K562 (cell line): Measurements from ENCODE around the gene ALG5.

Experiments
- CAMTA2 ChIP-seq: fragments of 250-450 bp; sonication (Bioruptor Pico); conservative IDR thresholded peaks from 2 replicates; pipeline ENCODE4 v1.5.1; 2022
- CEBPG ChIP-seq, 3 experiments: fragments of 200-800 bp in 1 of 3; sonication (Bioruptor generic) in 1 of 3; sonication (generic) in 1 of 3; formaldehyde crosslinking in 1 of 3; IDR thresholded peaks in 2 of 3; conservative IDR thresholded peaks in 1 of 3; 2 replicates each; pipeline versions ENCODE4 v1.6.1 to v1.8.0; 2016 to 2022; ENCODE audit warnings: missing compliant biosample characterization in 2 of 3, missing genetic modification characterization in 2 of 3, mild to moderate bottlenecking in 1 of 3, missing genetic modification reagents in 1 of 3
- CSDE1 ChIP-seq, 2 experiments: fragments of 450-650 bp; IDR thresholded peaks; 2 replicates each; pipeline ENCODE4 v1.6.1; 2016; ENCODE audit warnings: mild to moderate bottlenecking in 1 of 2
- HDAC2 ChIP-seq: fragments of 450-650 bp; IDR thresholded peaks from 2 replicates; pipeline ENCODE4 v1.6.1; 2016; ENCODE audit warnings: mild to moderate bottlenecking
- HDAC6 ChIP-seq: IDR thresholded peaks from 2 replicates; pipeline ENCODE4 v1.6.1; 2012; ENCODE audit warnings: low read depth, mild to moderate bottlenecking, control low read depth, inconsistent platforms, low read length, moderate library complexity
- JUNB ChIP-seq: fragments of 450-650 bp; formaldehyde crosslinking; conservative IDR thresholded peaks from 2 replicates; pipeline ENCODE4 v1.4.0; 2020; ENCODE audit warnings: mild to moderate bottlenecking
- NR3C1 ChIP-seq: sonication (generic); formaldehyde crosslinking; IDR thresholded peaks from 2 replicates; pipeline ENCODE4 v1.8.1; 2022; ENCODE audit warnings: missing genetic modification reagents
- POLR2AphosphoS5 ChIP-seq: IDR thresholded peaks from 2 replicates; pipeline ENCODE4 v1.6.1; 2011; ENCODE audit warnings: mild to moderate bottlenecking, low read depth, low read length, moderate library complexity; ENCODE audit not compliant: control insufficient read depth, insufficient read depth
- RFX5 ChIP-seq: IDR thresholded peaks from 2 replicates; pipeline ENCODE4 v1.6.1; 2011; ENCODE audit warnings: low read depth, mild to moderate bottlenecking, improper control_type of control experiment, low read length
- SREBF2 ChIP-seq: sonication (generic); formaldehyde crosslinking; IDR thresholded peaks from 2 replicates; pipeline ENCODE4 v1.4.0; 2020; ENCODE audit warnings: mild to moderate bottlenecking, missing genetic modification reagents
- STAT5B ChIP-seq: fragments of 250-450 bp; sonication (Bioruptor Pico); IDR thresholded peaks from 2 replicates; pipeline ENCODE4 v1.8.0; 2021; ENCODE audit warnings: mild to moderate bottlenecking, inconsistent platforms
- TF ChIP-seq, protein P1 (sequence below): fragments of 200-600 bp; sonication (generic); IDR thresholded peaks from one replicate; pipeline ENCODE4 v1.6.1; 2012; ENCODE audit warnings: mild to moderate bottlenecking, low read depth, low read length, inconsistent platforms
- TF ChIP-seq, protein P2 (sequence below), 2 experiments: fragments of 450-650 bp; formaldehyde crosslinking in 1 of 2; IDR thresholded peaks; 2 replicates each; pipeline versions ENCODE4 v1.4.0 to v1.6.1; 2014 to 2020; ENCODE audit warnings: mild to moderate bottlenecking in 2 of 2, borderline replicate concordance in 1 of 2, low read depth in 1 of 2
- TF ChIP-seq, protein P3 (sequence below): fragments of 450-650 bp; formaldehyde crosslinking; IDR thresholded peaks from 2 replicates; pipeline ENCODE4 v1.4.0; 2022; ENCODE audit warnings: missing genetic modification characterization

DNA sequence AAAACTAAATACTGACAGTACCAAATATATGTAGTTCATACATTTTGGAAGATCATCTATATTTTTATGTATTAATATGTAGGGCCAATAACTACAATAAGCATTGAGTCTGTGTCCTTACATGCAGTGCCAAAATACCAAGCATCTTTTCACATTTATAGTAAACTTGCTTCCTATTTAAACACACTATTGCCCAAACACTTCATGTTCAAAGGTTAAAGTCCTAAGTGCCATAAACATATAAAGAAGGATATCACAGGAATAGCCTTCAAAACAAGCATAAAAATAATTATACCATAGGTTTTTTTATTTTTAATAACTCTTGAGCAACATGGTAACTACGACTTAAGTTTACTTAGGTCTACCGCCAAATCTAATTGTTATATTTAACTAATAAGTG lies 28.5 kb upstream of the ALG5 start:
- TF ChIP-seq CEBPG (CRISPR knock-in tag; IDR thresholded peaks at IDR 0.05) = no peak
- TF ChIP-seq CEBPG (tag; conservative IDR thresholded peaks at IDR 0.05 in 1 of 2, IDR thresholded peaks at IDR 0.05 in 1 of 2) = no peak
- TF ChIP-seq, protein P1, sequence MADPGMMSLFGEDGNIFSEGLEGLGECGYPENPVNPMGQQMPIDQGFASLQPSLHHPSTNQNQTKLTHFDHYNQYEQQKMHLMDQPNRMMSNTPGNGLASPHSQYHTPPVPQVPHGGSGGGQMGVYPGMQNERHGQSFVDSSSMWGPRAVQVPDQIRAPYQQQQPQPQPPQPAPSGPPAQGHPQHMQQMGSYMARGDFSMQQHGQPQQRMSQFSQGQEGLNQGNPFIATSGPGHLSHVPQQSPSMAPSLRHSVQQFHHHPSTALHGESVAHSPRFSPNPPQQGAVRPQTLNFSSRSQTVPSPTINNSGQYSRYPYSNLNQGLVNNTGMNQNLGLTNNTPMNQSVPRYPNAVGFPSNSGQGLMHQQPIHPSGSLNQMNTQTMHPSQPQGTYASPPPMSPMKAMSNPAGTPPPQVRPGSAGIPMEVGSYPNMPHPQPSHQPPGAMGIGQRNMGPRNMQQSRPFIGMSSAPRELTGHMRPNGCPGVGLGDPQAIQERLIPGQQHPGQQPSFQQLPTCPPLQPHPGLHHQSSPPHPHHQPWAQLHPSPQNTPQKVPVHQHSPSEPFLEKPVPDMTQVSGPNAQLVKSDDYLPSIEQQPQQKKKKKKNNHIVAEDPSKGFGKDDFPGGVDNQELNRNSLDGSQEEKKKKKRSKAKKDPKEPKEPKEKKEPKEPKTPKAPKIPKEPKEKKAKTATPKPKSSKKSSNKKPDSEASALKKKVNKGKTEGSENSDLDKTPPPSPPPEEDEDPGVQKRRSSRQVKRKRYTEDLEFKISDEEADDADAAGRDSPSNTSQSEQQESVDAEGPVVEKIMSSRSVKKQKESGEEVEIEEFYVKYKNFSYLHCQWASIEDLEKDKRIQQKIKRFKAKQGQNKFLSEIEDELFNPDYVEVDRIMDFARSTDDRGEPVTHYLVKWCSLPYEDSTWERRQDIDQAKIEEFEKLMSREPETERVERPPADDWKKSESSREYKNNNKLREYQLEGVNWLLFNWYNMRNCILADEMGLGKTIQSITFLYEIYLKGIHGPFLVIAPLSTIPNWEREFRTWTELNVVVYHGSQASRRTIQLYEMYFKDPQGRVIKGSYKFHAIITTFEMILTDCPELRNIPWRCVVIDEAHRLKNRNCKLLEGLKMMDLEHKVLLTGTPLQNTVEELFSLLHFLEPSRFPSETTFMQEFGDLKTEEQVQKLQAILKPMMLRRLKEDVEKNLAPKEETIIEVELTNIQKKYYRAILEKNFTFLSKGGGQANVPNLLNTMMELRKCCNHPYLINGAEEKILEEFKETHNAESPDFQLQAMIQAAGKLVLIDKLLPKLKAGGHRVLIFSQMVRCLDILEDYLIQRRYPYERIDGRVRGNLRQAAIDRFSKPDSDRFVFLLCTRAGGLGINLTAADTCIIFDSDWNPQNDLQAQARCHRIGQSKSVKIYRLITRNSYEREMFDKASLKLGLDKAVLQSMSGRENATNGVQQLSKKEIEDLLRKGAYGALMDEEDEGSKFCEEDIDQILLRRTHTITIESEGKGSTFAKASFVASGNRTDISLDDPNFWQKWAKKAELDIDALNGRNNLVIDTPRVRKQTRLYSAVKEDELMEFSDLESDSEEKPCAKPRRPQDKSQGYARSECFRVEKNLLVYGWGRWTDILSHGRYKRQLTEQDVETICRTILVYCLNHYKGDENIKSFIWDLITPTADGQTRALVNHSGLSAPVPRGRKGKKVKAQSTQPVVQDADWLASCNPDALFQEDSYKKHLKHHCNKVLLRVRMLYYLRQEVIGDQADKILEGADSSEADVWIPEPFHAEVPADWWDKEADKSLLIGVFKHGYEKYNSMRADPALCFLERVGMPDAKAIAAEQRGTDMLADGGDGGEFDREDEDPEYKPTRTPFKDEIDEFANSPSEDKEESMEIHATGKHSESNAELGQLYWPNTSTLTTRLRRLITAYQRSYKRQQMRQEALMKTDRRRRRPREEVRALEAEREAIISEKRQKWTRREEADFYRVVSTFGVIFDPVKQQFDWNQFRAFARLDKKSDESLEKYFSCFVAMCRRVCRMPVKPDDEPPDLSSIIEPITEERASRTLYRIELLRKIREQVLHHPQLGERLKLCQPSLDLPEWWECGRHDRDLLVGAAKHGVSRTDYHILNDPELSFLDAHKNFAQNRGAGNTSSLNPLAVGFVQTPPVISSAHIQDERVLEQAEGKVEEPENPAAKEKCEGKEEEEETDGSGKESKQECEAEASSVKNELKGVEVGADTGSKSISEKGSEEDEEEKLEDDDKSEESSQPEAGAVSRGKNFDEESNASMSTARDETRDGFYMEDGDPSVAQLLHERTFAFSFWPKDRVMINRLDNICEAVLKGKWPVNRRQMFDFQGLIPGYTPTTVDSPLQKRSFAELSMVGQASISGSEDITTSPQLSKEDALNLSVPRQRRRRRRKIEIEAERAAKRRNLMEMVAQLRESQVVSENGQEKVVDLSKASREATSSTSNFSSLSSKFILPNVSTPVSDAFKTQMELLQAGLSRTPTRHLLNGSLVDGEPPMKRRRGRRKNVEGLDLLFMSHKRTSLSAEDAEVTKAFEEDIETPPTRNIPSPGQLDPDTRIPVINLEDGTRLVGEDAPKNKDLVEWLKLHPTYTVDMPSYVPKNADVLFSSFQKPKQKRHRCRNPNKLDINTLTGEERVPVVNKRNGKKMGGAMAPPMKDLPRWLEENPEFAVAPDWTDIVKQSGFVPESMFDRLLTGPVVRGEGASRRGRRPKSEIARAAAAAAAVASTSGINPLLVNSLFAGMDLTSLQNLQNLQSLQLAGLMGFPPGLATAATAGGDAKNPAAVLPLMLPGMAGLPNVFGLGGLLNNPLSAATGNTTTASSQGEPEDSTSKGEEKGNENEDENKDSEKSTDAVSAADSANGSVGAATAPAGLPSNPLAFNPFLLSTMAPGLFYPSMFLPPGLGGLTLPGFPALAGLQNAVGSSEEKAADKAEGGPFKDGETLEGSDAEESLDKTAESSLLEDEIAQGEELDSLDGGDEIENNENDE = no peak
- TF ChIP-seq NR3C1 (CRISPR knock-in tag) = no peak
- no peak for TF ChIP-seq RFX5
- TF ChIP-seq, protein P2, sequence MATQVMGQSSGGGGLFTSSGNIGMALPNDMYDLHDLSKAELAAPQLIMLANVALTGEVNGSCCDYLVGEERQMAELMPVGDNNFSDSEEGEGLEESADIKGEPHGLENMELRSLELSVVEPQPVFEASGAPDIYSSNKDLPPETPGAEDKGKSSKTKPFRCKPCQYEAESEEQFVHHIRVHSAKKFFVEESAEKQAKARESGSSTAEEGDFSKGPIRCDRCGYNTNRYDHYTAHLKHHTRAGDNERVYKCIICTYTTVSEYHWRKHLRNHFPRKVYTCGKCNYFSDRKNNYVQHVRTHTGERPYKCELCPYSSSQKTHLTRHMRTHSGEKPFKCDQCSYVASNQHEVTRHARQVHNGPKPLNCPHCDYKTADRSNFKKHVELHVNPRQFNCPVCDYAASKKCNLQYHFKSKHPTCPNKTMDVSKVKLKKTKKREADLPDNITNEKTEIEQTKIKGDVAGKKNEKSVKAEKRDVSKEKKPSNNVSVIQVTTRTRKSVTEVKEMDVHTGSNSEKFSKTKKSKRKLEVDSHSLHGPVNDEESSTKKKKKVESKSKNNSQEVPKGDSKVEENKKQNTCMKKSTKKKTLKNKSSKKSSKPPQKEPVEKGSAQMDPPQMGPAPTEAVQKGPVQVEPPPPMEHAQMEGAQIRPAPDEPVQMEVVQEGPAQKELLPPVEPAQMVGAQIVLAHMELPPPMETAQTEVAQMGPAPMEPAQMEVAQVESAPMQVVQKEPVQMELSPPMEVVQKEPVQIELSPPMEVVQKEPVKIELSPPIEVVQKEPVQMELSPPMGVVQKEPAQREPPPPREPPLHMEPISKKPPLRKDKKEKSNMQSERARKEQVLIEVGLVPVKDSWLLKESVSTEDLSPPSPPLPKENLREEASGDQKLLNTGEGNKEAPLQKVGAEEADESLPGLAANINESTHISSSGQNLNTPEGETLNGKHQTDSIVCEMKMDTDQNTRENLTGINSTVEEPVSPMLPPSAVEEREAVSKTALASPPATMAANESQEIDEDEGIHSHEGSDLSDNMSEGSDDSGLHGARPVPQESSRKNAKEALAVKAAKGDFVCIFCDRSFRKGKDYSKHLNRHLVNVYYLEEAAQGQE (IDR thresholded peaks at IDR 0.05; ENCODE audit: borderline replicate concordance) = no peak
- TF ChIP-seq, protein P2 (CRISPR knock-in tag; IDR thresholded peaks at IDR 0.05; ENCODE audit: low read depth) = no peak
- TF ChIP-seq, protein P3, sequence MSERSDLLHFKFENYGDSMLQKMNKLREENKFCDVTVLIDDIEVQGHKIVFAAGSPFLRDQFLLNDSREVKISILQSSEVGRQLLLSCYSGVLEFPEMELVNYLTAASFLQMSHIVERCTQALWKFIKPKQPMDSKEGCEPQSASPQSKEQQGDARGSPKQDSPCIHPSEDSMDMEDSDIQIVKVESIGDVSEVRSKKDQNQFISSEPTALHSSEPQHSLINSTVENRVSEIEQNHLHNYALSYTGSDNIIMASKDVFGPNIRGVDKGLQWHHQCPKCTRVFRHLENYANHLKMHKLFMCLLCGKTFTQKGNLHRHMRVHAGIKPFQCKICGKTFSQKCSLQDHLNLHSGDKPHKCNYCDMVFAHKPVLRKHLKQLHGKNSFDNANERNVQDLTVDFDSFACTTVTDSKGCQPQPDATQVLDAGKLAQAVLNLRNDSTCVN (CRISPR knock-in tag) = no peak
- TF ChIP-seq JUNB (CRISPR knock-in tag) = no peak
- no peak for TF ChIP-seq SREBF2 (CRISPR knock-in tag)
- TF ChIP-seq HDAC2 = no peak
- TF ChIP-seq POLR2AphosphoS5 = no peak
- TF ChIP-seq CAMTA2 (CRISPR knock-in tag) = no peak
- TF ChIP-seq CSDE1 (IDR thresholded peaks at IDR 0.05) = no peak
- no peak for TF ChIP-seq HDAC6
- TF ChIP-seq STAT5B (CRISPR knock-in tag) = no peak
